AG04450 (cell line): Measurements from ENCODE around the gene BFSP1. TPM values are rescaled to one million over a fixed set of nuclear protein-coding genes. Genes with fewer than 3 reads are reported as not detected.

Experiments
- CTCF ChIA-PET: fragments of 300-600, 350-600 bp; formaldehyde crosslinking; extraction: SDS; loops from one replicate; lab custom pipeline; 2022; ENCODE audit warnings: antibody characterized with exemption, inconsistent platforms; lab: Charles Lee
- POLR2A ChIA-PET: fragments of 350-600 bp; formaldehyde crosslinking; extraction: SDS; loops from one replicate; lab custom pipeline; 2021; ENCODE audit warnings: antibody characterized with exemption, inconsistent platforms; lab: Yijun Ruan, JAX
- DNase-seq: peaks from one replicate; pipeline ENCODE4 v3.0.0-alpha.2; 2011; ENCODE audit warnings: low read depth, low spot score
- H3K27ac ChIP-seq: one replicate; pipeline ENCODE4 v1.5.1; 2012; ENCODE audit warnings: low read depth, low read length, control low read depth
- H3K27me3 ChIP-seq: one replicate; pipeline ENCODE4 v1.6.0; 2012; ENCODE audit warnings: low read length; ENCODE audit not compliant: control insufficient read depth, insufficient read depth
- H3K4me3 ChIP-seq: 2 replicates; pipeline ENCODE4 v1.5.1; 2011; ENCODE audit warnings: mild to moderate bottlenecking, low read depth, low read length, control low read depth
- H3K9me3 ChIP-seq: 2 replicates; pipeline ENCODE4 v1.5.1; 2012; ENCODE audit warnings: low read length; ENCODE audit not compliant: control insufficient read depth, insufficient read depth
- CTCF ChIP-seq: IDR thresholded peaks from 2 replicates; pipeline ENCODE4 v1.5.1; 2011; ENCODE audit warnings: low read depth, low read length, control low read depth, inconsistent platforms
- polyA plus RNA-seq: library from polyadenylated mRNA; depleted of rRNA; stranded (reverse); fragments of >200 nt; gene quantifications from 2 replicates; pipeline ENCODE4 v1.2.3, GENCODE V29; 2011; rRNA removed

The BFSP1 gene
- polyA plus RNA-seq, 1 experiment, result 2.9 TPM

- Histone ChIP-seq H3K9me3 (no peaks in the 10 kb centered on the region), H3K27ac (no peak overlapping the region)
- POLR2A ChIA-PET, result interaction anchor here (0.7 kb wide), 1 partner anchor 12 kb away, joined by 3 read pairs; no protein-coding TSS in a partner anchor
Observed at GRCh38 chr20:17445543-17445942, 85.6 kb downstream of the BFSP1 start.

GRCh38 chr20:17444091-17444490, 87.1 kb downstream of the BFSP1 start:
- ChIA-PET POLR2A (no interaction called here), CTCF (no interaction called here)
- DNase-seq, result no peak

More at GRCh38 chr20:17445543-17445942, 85.6 kb downstream of the BFSP1 start:
- Histone ChIP-seq H3K27me3 (peaks cover 12% of the 10 kb centered on the region), H3K4me3 (no peak overlapping the region)
- no peak for DNase-seq
- TF ChIP-seq CTCF, result no peak
- CTCF ChIA-PET, result interaction anchor here (1.0 kb wide), 1 partner anchor 15 kb away, joined by 4 read pairs; no protein-coding TSS in a partner anchor

More at GRCh38 chr20:17444091-17444490, 87.1 kb downstream of the BFSP1 start:
- H3K27me3 ChIP-seq, result peaks cover 14% of the 10 kb centered on the region
- H3K27ac ChIP-seq, result no peak overlapping the region
- H3K9me3 ChIP-seq, result no peaks in the 10 kb centered on the region
- no peak for TF ChIP-seq CTCF
- no peak overlapping the region for H3K4me3 ChIP-seq

Other genes with a start within 250 kb of the BFSP1 start
- gene DSTN, start 38.7 kb upstream of the BFSP1 start, polyA plus RNA-seq, result 318 and 414 TPM in 2 replicates
- 151 and 153 TPM in 2 replicates for gene RRBP1, start 150.9 kb upstream of the BFSP1 start, polyA plus RNA-seq
- not detected in 2 replicates for gene BANF2, start 168.6 kb upstream of the BFSP1 start, polyA plus RNA-seq